GM12878 (cell line): Measurements from ENCODE around the gene HID1. TPM values are rescaled to one million over a fixed set of nuclear protein-coding genes. Genes with fewer than 3 reads are reported as not detected.

Experiments used
- ATAC-seq: fragments of 200-7000 bp; cut with Tn5 transposase; 3 replicates; pipeline ENCODE4 v1.9.1; 2020; ENCODE audit warnings: mild to moderate bottlenecking, moderate library complexity
- BruUV-seq: library from RNA; stranded (reverse); fragments of 400-500 nt; replicated peaks from 2 replicates; lab custom pipeline; 2021; lab: Mats Ljungman, UMichigan
- CTCF ChIA-PET: fragments of 300-600 bp; sonication (Branson Sonifier 250); formaldehyde crosslinking; extraction: SDS; loops from one replicate; lab custom pipeline; 2021; ENCODE audit warnings: inconsistent platforms; lab: Yijun Ruan, JAX
- POLR2A ChIA-PET: fragments of 350-600 bp; formaldehyde crosslinking; extraction: SDS; loops from one replicate; lab custom pipeline; 2021; ENCODE audit warnings: inconsistent platforms; lab: Charles Lee
- RAD21 ChIA-PET: fragments of 300-600 bp; sonication (Branson Sonifier 250); formaldehyde crosslinking; loops from one replicate; lab custom pipeline; 2023; ENCODE audit warnings: antibody characterized with exemption; ENCODE audit not compliant: unreplicated experiment; lab: Charles Lee
- SMC1A ChIA-PET: fragments of 300-600 bp; sonication (Branson Sonifier 250); formaldehyde crosslinking; loops from one replicate; lab custom pipeline; 2023; ENCODE audit not compliant: unreplicated experiment, uncharacterized antibody; lab: Charles Lee
- DNase-seq: peaks from one replicate; pipeline ENCODE4 v3.0.0-alpha.2; 2011; ENCODE audit warnings: low read depth, low spot score
- FAIRE-seq: peaks from 3 replicates; lab custom pipeline; 2011; peaks lifted over from hg19 to GRCh38; lab: Jason Lieb, UNC
- H2AFZ ChIP-seq: 2 replicates; pipeline ENCODE4 v1.6.0; 2011; ENCODE audit warnings: low read depth, low read length, control low read depth; ENCODE audit not compliant: control insufficient read depth
- H3K27ac ChIP-seq: 2 replicates; pipeline ENCODE4 v1.5.1; 2011; ENCODE audit warnings: control low read depth; ENCODE audit not compliant: control insufficient read depth, insufficient read depth
- H3K27me3 ChIP-seq, 2 experiments: replicated peaks in 1 of 2; 2 replicates each; pipeline versions ENCODE4 v1.6.0 to v1.6.1; 2011; ENCODE audit warnings: low read length in 1 of 2; ENCODE audit not compliant: control insufficient read depth in 2 of 2, insufficient read depth in 2 of 2
- H3K36me3 ChIP-seq, 2 experiments: 2 replicates each; pipeline ENCODE4 v1.5.1; 2011; ENCODE audit warnings: low read length in 1 of 2; ENCODE audit not compliant: control insufficient read depth in 2 of 2, insufficient read depth in 2 of 2
- H3K4me1 ChIP-seq: 2 replicates; pipeline ENCODE4 v1.6.1; 2011; ENCODE audit warnings: mild to moderate bottlenecking, low read length, moderate library complexity, mixed read lengths; ENCODE audit not compliant: control insufficient read depth, insufficient read depth
- H3K4me2 ChIP-seq: 2 replicates; pipeline ENCODE4 v1.6.0; 2011; ENCODE audit warnings: control low read depth; ENCODE audit not compliant: control insufficient read depth, insufficient read depth
- H3K4me3 ChIP-seq: fragments of 200-600 bp; sonication (generic); 2 replicates; pipeline ENCODE4 v1.5.1; 2016
- H3K79me2 ChIP-seq: 2 replicates; pipeline ENCODE4 v1.6.0; 2011; ENCODE audit warnings: low read length; ENCODE audit not compliant: control insufficient read depth, insufficient read depth
- H3K9ac ChIP-seq: 2 replicates; pipeline ENCODE4 v1.8.0; 2011; ENCODE audit warnings: low read length, control low read depth, mixed read lengths; ENCODE audit not compliant: control insufficient read depth, insufficient read depth
- H3K9me3 ChIP-seq: replicated peaks from 3 replicates; pipeline ENCODE4 v1.5.1; 2011; ENCODE audit warnings: mild to moderate bottlenecking, low read length; ENCODE audit not compliant: control insufficient read depth, insufficient read depth
- H4K20me1 ChIP-seq: 2 replicates; pipeline ENCODE4 v1.6.0; 2011; ENCODE audit not compliant: control insufficient read depth, insufficient read depth
- CREM ChIP-seq: IDR thresholded peaks from 2 replicates; pipeline ENCODE4 v1.6.1; 2014; ENCODE audit warnings: antibody characterized with exemption, low read depth
- MEF2B ChIP-seq: fragments of 450-650 bp; IDR thresholded peaks from 2 replicates; pipeline ENCODE4 v1.6.1; 2018; ENCODE audit warnings: mild to moderate bottlenecking, moderate library complexity; ENCODE audit not compliant: partially characterized antibody, poor library complexity, severe bottlenecking
- NFXL1 ChIP-seq: fragments of 450-650 bp; IDR thresholded peaks from 2 replicates; pipeline ENCODE4 v1.6.1; 2017; ENCODE audit warnings: antibody characterized with exemption, mild to moderate bottlenecking, borderline replicate concordance
- POLR2AphosphoS5 ChIP-seq: IDR thresholded peaks from 2 replicates; pipeline ENCODE4 v1.6.1; 2011; ENCODE audit warnings: mild to moderate bottlenecking, low read length, inconsistent platforms
- TCF7 ChIP-seq: IDR thresholded peaks from 2 replicates; pipeline ENCODE4 v1.6.1; 2014; ENCODE audit warnings: antibody characterized with exemption, borderline replicate concordance
- WRNIP1 ChIP-seq: IDR thresholded peaks from 2 replicates; pipeline ENCODE4 v1.6.1; 2011; ENCODE audit warnings: low read depth, low read length, improper control_type of control experiment, borderline replicate concordance
- WGBS: methylation state at CpG from one replicate; pipeline ENCODE4 v1.1.6; 2016; ENCODE audit warnings: low lambda C conversion rate; ENCODE audit not compliant: insufficient replicate concordance, insufficient coverage; ENCODE audit errors: missing lambda C conversion rate; 5-methylcytosine and 5-hydroxymethylcytosine counted together
- in situ Hi-C: fragments of 300-500 bp; cut with MboI; formaldehyde crosslinking; loops from 9 replicates; pipeline ENCODE4 v1.14.3; 2018; ENCODE audit warnings: mixed read lengths
- intact Hi-C: fragments of 100-400 bp; cut with micrococcal nuclease; formaldehyde crosslinking; loops from one replicate; pipeline ENCODE4 v1.14.2; 2022; ENCODE audit not compliant: unreplicated experiment
- polyA plus RNA-seq, 11 experiments: library from polyadenylated mRNA; depleted of rRNA in 4 of 11; unstranded in 6 of 11; stranded (reverse) in 5 of 11; fragments of >200 nt; fragmentation: Nextera tagmentation in 4 of 11; fragmentation: Illumina TruSeq in 1 of 11; extraction: Ambion mirVana in 4 of 11; extraction: Trizol in 1 of 11; gene quantifications; 1 replicate in 1 of 11; 2 replicates in 10 of 11; pipeline versions ENCODE4 v1.2.1 to v1.2.3, GENCODE V29; 2011 to 2016; ENCODE audit warnings: inconsistent platforms in 2 of 11, missing spikeins in 2 of 11, low read depth in 1 of 11
- total RNA-seq, 4 experiments: library from RNA; depleted of rRNA in 3 of 4; stranded (reverse); fragments of >200 nt in 3 of 4; fragmentation: Illumina TruSeq in 1 of 4; extraction: Trizol in 1 of 4; gene quantifications; 2 replicates each; pipeline versions ENCODE4 v1.2.1 to v1.2.3, GENCODE V29; 2013 to 2021
- TF ChIP-seq, protein P1 (sequence below): IDR thresholded peaks from 2 replicates; pipeline ENCODE4 v1.6.1; 2012; ENCODE audit warnings: low read depth, low read length, improper control_type of control experiment
- TF ChIP-seq, protein P2 (sequence below): fragments of 450-650 bp; formaldehyde crosslinking; IDR thresholded peaks from 2 replicates; pipeline ENCODE4 v1.4.0; 2020; ENCODE audit warnings: mild to moderate bottlenecking, moderate library complexity
- TF ChIP-seq, protein P3 (sequence below): fragments of 450-650 bp; IDR thresholded peaks from 2 replicates; pipeline ENCODE4 v1.6.1; 2017; ENCODE audit warnings: mild to moderate bottlenecking

HID1 gene
- total and polyA plus RNA-seq, 10 of the 15 experiments (the other 5 are each of a cell fraction or from before 2014, with no cell fraction given), result 0.04 to 0.77 (median 0.32) TPM; not detected in 2

DNA sequence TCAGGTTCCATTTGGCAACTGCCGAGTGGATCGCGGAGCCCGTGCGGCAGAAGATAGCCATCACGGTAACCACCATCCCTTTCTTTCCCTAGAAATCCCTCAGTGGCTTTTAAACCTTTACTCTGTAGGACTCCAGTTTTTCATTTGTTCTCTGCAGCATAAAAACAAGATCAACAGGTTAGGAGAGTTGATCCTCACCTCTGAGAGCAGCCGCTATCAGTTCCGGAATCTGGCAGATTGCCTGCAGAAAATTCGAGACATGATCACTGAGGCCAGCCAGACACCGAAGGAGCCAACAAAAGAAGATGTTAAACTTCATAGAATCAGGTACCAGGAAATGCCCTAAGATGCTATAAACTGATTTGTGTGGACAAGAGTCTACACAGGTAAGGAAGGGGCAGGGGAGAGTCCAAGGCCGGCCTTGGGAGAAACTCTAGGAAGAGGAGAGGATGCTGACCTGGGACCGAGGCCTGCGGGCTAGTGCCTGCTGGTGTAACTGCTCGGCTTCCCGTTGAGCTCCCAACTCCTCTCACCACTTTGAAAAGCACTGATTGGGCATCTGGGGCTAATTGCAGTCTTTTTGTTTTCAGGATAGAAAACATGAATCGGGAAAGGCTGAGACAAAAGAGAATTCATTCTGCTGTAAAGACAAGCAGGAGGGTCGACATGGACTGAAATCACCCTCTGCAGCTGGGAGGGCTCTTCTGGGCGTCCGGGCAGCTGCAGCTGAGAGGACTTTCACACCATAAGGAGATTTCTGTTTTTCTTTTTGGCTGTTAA, 48.0 kb upstream of the HID1 start:
- H3K4me1 ChIP-seq, result no peaks in the 10 kb centered on the region
- H3K9ac ChIP-seq, result no peak overlapping the region
- no peak for FAIRE-seq
- no peak for ATAC-seq
- H2AFZ ChIP-seq, result no peak overlapping the region
- no peaks in the 10 kb centered on the region for H4K20me1 ChIP-seq
- in situ Hi-C loops, result no loop called here
- WGBS, result 98% methylated on average over 19 of the region's 19 CpGs
- BruUV-seq, result TSS peak; percentile 61
- RAD21 ChIA-PET, result no interaction called here
- no peaks in the 10 kb centered on the region for H3K27me3 ChIP-seq
- TF ChIP-seq, protein P1, sequence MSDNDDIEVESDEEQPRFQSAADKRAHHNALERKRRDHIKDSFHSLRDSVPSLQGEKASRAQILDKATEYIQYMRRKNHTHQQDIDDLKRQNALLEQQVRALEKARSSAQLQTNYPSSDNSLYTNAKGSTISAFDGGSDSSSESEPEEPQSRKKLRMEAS, result no peak
- TF ChIP-seq, protein P2, sequence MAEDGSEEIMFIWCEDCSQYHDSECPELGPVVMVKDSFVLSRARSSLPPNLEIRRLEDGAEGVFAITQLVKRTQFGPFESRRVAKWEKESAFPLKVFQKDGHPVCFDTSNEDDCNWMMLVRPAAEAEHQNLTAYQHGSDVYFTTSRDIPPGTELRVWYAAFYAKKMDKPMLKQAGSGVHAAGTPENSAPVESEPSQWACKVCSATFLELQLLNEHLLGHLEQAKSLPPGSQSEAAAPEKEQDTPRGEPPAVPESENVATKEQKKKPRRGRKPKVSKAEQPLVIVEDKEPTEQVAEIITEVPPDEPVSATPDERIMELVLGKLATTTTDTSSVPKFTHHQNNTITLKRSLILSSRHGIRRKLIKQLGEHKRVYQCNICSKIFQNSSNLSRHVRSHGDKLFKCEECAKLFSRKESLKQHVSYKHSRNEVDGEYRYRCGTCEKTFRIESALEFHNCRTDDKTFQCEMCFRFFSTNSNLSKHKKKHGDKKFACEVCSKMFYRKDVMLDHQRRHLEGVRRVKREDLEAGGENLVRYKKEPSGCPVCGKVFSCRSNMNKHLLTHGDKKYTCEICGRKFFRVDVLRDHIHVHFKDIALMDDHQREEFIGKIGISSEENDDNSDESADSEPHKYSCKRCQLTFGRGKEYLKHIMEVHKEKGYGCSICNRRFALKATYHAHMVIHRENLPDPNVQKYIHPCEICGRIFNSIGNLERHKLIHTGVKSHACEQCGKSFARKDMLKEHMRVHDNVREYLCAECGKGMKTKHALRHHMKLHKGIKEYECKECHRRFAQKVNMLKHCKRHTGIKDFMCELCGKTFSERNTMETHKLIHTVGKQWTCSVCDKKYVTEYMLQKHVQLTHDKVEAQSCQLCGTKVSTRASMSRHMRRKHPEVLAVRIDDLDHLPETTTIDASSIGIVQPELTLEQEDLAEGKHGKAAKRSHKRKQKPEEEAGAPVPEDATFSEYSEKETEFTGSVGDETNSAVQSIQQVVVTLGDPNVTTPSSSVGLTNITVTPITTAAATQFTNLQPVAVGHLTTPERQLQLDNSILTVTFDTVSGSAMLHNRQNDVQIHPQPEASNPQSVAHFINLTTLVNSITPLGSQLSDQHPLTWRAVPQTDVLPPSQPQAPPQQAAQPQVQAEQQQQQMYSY (CRISPR knock-in tag), result no peak
- TF ChIP-seq WRNIP1 (no peak), NFXL1 (no peak), TCF7 (no peak), MEF2B (no peak), POLR2AphosphoS5 (no peak), CREM (no peak)
- TF ChIP-seq, protein P3, sequence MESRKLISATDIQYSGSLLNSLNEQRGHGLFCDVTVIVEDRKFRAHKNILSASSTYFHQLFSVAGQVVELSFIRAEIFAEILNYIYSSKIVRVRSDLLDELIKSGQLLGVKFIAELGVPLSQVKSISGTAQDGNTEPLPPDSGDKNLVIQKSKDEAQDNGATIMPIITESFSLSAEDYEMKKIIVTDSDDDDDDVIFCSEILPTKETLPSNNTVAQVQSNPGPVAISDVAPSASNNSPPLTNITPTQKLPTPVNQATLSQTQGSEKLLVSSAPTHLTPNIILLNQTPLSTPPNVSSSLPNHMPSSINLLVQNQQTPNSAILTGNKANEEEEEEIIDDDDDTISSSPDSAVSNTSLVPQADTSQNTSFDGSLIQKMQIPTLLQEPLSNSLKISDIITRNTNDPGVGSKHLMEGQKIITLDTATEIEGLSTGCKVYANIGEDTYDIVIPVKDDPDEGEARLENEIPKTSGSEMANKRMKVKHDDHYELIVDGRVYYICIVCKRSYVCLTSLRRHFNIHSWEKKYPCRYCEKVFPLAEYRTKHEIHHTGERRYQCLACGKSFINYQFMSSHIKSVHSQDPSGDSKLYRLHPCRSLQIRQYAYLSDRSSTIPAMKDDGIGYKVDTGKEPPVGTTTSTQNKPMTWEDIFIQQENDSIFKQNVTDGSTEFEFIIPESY, result no peak
- TF ChIP-seq, all 136 proteins: peak for 0
- Histone ChIP-seq H3K27ac (no peak overlapping the region), H3K9me3 (no peaks in the 10 kb centered on the region), H3K4me3 (no peak overlapping the region), H3K36me3 (peaks cover 6 to 9% of the 10 kb centered on the region in 2 experiments; a peak in 3 of 4 replicates), H3K4me2 (no peak overlapping the region), H3K79me2 (no peaks in the 10 kb centered on the region)
- ChIA-PET CTCF (no interaction called here), POLR2A (no interaction called here), SMC1A (no interaction called here)
- DNase-seq, result no peak
- intact Hi-C loops, result no loop called here
